ENCODE data around the gene CARHSP1. TPM values are rescaled to one million over a fixed set of nuclear protein-coding genes. Genes with fewer than 3 reads are reported as not detected.

CARHSP1 gene
- total RNA-seq, 1 donor from 2014 or later, result 70.2 TPM

DNA sequence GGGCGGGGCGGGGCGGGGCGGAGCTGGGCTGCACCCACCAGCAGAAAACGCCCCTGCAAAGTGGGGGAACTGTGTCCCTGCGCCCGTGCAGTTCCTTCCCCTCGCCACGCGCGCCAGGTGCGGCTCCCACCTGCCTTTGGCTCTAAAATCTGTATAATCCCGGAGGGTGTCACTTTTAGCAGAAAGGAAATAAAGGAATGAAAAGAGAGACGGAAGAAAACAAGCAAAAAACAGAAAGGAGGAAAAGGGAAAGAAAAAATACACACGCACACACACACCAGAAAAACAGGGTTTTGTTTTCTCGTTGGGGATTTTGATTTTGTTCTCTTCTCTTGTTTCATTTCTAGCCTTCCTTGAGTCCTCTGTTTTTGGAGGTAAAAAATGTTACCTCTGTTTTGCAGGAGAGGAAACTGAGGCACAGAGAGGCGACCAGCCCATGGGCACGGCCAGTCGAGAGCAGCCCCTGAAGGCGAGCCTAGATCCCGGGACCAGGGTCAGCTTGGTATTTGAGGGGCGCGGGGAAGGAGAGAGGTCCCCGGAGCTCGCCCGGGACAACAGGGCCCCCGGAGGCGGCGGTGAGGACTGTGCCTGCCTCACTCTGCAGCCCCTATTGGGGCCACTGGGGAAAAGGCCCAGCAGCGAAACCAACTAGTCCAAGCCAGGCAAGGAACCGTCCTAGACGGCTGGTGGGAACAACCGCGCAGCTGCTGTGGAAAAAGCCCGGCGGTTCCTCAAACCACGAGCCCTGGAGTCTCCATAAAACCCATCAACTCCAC lies 594 bp upstream of the CARHSP1 start:
- Mint-ChIP-seq H3K27me3 (ENCODE audit: unreplicated experiment) (no peaks in the 10 kb centered on the region), H3K4me1 (ENCODE audit: unreplicated experiment) (peaks cover 45% of the 10 kb centered on the region), H3K9me3 (ENCODE audit: unreplicated experiment) (no peaks in the 10 kb centered on the region), H3K27ac (ENCODE audit: unreplicated experiment) (peak overlapping the region; percentile 21), H3K36me3 (ENCODE audit: unreplicated experiment) (no peaks in the 10 kb centered on the region), H3K4me3 (ENCODE audit: unreplicated experiment) (peak overlapping the region; percentile 96)
- no peak for DNase-seq (ENCODE audit: extremely low spot score, unreplicated experiment)
- TF ChIP-seq, protein P1, sequence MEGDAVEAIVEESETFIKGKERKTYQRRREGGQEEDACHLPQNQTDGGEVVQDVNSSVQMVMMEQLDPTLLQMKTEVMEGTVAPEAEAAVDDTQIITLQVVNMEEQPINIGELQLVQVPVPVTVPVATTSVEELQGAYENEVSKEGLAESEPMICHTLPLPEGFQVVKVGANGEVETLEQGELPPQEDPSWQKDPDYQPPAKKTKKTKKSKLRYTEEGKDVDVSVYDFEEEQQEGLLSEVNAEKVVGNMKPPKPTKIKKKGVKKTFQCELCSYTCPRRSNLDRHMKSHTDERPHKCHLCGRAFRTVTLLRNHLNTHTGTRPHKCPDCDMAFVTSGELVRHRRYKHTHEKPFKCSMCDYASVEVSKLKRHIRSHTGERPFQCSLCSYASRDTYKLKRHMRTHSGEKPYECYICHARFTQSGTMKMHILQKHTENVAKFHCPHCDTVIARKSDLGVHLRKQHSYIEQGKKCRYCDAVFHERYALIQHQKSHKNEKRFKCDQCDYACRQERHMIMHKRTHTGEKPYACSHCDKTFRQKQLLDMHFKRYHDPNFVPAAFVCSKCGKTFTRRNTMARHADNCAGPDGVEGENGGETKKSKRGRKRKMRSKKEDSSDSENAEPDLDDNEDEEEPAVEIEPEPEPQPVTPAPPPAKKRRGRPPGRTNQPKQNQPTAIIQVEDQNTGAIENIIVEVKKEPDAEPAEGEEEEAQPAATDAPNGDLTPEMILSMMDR (IDR thresholded peaks at IDR 0.05), result no peak

GRCh38 chr16:8867932-8868415 lies 832 bp downstream of the CARHSP1 start:
- H3K27me3 Mint-ChIP-seq (ENCODE audit: unreplicated experiment), result no peaks in the 10 kb centered on the region
- H3K36me3 Mint-ChIP-seq (ENCODE audit: unreplicated experiment), result no peaks in the 10 kb centered on the region
- peaks cover 59% of the 10 kb centered on the region for H3K4me1 Mint-ChIP-seq (ENCODE audit: unreplicated experiment)
- H3K9me3 Mint-ChIP-seq (ENCODE audit: unreplicated experiment), result no peaks in the 10 kb centered on the region
- peak overlapping the region; percentile 89 for H3K27ac Mint-ChIP-seq (ENCODE audit: unreplicated experiment)
- TF ChIP-seq, protein P1 (IDR thresholded peaks at IDR 0.05), result no peak
- no peak for DNase-seq (ENCODE audit: extremely low spot score, unreplicated experiment)
- peak overlapping the region; percentile 96 for H3K4me3 Mint-ChIP-seq (ENCODE audit: unreplicated experiment)

GRCh38 chr16:8867216-8867931 lies 1.4 kb downstream of the CARHSP1 start:
- Mint-ChIP-seq H3K4me1 (ENCODE audit: unreplicated experiment) (peaks cover 64% of the 10 kb centered on the region), H3K9me3 (ENCODE audit: unreplicated experiment) (no peaks in the 10 kb centered on the region), H3K36me3 (ENCODE audit: unreplicated experiment) (no peaks in the 10 kb centered on the region), H3K4me3 (ENCODE audit: unreplicated experiment) (peak overlapping the region; percentile 96), H3K27ac (ENCODE audit: unreplicated experiment) (peak overlapping the region; percentile 89), H3K27me3 (ENCODE audit: unreplicated experiment) (no peaks in the 10 kb centered on the region)
- no peak for DNase-seq (ENCODE audit: extremely low spot score, unreplicated experiment)
- TF ChIP-seq, protein P1 (IDR thresholded peaks at IDR 0.05), result no peak

DNA sequence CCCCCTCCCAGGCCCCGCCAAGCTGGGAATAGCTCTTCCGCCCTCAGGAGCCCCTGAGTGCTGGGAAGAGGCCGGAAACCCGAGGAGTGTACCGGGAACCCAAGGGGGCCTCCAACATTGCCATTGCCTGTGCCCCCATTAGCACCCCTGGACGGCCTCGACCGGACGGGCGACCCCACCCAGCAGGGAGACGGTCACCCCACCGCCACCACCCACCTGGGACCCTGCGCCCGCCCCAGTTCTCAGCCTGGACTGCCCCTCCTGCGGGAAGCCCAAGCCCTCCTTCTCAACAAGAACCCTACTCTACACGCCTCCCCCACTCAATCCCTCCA lies 2.0 kb downstream of the CARHSP1 start:
- Mint-ChIP-seq H3K36me3 (ENCODE audit: unreplicated experiment) (no peaks in the 10 kb centered on the region), H3K27ac (ENCODE audit: unreplicated experiment) (peak overlapping the region; percentile 89), H3K27me3 (ENCODE audit: unreplicated experiment) (no peaks in the 10 kb centered on the region), H3K4me1 (ENCODE audit: unreplicated experiment) (peaks cover 69% of the 10 kb centered on the region), H3K9me3 (ENCODE audit: unreplicated experiment) (no peaks in the 10 kb centered on the region), H3K4me3 (ENCODE audit: unreplicated experiment) (peak overlapping the region; percentile 96)
- no peak for DNase-seq (ENCODE audit: extremely low spot score, unreplicated experiment)
- TF ChIP-seq, protein P1 (IDR thresholded peaks at IDR 0.05), result no peak

All from osteocyte (in vitro differentiated cells).